Suprapubic skin (tissue), 3 donors: ENCODE results near the gene HIGD2A.

Experiments used
- CTCF ChIP-seq, 2 donors: fragments of 200-600 bp in 1 of 2; fragments of 450-650 bp in 1 of 2; sonication (generic) in 1 of 2; IDR thresholded peaks; one replicate each; pipeline ENCODE4 v1.5.1; 2016 to 2019; ENCODE audit warnings: antibody characterized with exemption in 2 of 2, mild to moderate bottlenecking in 1 of 2, moderate library complexity in 1 of 2
- POLR2AphosphoS5 ChIP-seq, 3 donors: sonication (generic); formaldehyde crosslinking; IDR thresholded peaks; one replicate each; pipeline ENCODE4 v1.6.1; 2017; ENCODE audit warnings: antibody characterized with exemption in 3 of 3

DNA sequence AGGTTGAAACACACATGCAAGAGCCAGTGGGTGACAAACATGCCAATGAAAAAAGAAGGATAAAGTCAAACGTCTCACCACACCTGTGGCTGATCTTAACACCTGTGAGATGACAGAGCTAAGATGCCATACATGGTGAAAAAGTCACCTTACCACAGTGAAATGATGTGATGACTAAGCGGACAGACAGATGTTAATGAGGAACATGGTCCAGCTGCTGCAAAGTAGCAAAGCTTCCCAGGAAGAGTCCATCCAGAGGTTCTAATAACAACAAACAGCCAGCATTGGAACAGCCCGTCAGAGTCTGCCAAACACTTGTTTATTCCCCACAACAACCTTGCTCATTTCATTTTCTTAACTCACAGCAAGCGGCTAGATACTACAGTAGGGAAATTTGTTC is 28.9 kb upstream of the HIGD2A start:
- TF ChIP-seq CTCF (IDR thresholded peaks at IDR 0.05) (no peak), POLR2AphosphoS5 (IDR thresholded peaks at IDR 0.05) (no peak)
